ENCODE results near the gene GPSM1. TPM values are rescaled to one million over a fixed set of nuclear protein-coding genes. Genes with fewer than 3 reads are reported as not detected.
"Not testable (repeated sequence)": the region's sequence is repeated elsewhere in the genome, so short reads cannot be mapped to it uniquely, and the experiment has no call there.

Gene GPSM1
- total RNA-seq, 2 donors from 2014 or later = 13.8 to 17.0 TPM

- intact Hi-C loops (cut with DNase I) = loop anchor here in 1 of 2 donors (5.0 kb wide), 1 partner anchor 62 kb away; no protein-coding TSS in a partner anchor
- no peak for DNase-seq (ENCODE audit: low spot score)
Observed at GRCh38 chr9:136399176-136400037, 72.1 kb downstream of the GPSM1 start.

- peak; percentile 96 for DNase-seq (ENCODE audit: low spot score)
- intact Hi-C loops (cut with DNase I) = loop anchor here in 1 of 2 donors (5.0 kb wide), 1 partner anchor 63 kb away; no protein-coding TSS in a partner anchor
Observed at GRCh38 chr9:136400038-136400834, 72.9 kb downstream of the GPSM1 start, which contains the start of gene SNAPC4. Gene SNAPC4, minus strand, starts transcription at chr9:136400170. Its CDS starts 1,742 bp downstream, at chr9:136398428.

DNA sequence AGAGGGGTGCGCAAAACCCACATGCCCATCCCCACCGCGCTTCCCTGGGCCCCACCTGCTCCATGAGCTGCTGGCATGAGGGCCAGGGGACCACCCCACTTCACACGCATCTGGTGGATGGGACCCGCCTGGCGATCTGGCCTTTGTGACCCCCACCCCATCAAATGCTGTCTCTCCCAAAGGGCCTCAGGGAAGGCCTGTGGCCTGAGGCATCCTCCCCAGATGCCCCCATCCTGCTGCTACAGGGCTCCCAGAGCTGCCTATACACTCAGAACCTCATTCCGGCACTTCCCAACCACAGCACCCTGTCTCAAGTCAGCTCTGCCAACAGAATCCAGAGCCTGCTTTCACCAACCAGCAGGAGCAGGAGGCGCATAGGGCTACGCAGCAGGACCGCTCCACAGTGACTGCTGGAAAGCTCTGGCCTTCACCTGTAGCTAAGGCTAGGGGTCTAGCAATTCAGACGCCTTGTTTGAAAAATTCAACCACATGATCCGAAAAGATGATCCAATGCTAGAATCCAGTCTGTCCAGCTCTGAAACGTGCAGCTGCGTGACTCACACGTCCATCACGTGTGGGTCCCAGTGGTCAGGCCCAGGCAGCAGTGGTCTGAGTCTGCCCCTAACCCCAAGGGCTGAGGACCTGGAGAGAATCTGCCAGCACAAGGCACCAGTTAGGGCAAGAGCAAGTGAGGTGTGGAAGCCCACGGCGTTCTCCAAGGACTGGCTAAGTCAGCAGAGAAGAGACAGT lies 74.0 kb downstream of the GPSM1 start:
- no peak for DNase-seq (ENCODE audit: low spot score)
- intact Hi-C loops (cut with DNase I) = loop anchor here in 1 of 2 donors (5.0 kb wide), 1 partner anchor 64 kb away; no protein-coding TSS in a partner anchor

DNA sequence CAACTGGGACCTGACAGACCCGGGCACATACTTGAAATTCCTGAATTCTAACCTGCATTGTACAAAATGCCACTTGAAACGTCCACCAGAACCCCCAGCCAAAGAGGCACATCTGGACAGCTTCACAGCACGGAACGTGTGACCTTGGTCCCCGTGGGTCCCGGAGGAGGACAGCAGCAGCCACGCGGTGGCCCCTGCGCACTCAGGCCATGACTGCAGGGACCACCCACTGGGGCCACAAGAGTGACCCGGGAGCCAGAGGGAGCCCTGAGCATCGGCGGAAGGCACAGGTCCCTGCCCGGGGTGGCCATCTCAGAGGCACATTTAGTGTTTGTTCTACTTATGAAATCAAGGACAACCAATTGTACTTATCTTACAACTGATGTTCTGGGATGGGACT lies 74.7 kb downstream of the GPSM1 start:
- intact Hi-C loops (cut with DNase I) = loop anchor here in 1 of 2 donors (5.0 kb wide), 1 partner anchor 65 kb away; no protein-coding TSS in a partner anchor
- no peak for DNase-seq (ENCODE audit: low spot score)

GRCh38 chr9:136403538-136403914 lies 76.2 kb downstream of the GPSM1 start:
- no peak for DNase-seq (ENCODE audit: low spot score)
- intact Hi-C loops (cut with DNase I) = loop anchor here in 1 of 2 donors (5.0 kb wide), 1 partner anchor 66 kb away; no protein-coding TSS in a partner anchor

GRCh38 chr9:136403915-136404800 lies 76.8 kb downstream of the GPSM1 start:
- DNase-seq (ENCODE audit: low spot score) = no peak
- intact Hi-C loops (cut with DNase I) = loop anchor here in 1 of 2 donors (5.0 kb wide), 1 partner anchor 67 kb away; no protein-coding TSS in a partner anchor

DNA sequence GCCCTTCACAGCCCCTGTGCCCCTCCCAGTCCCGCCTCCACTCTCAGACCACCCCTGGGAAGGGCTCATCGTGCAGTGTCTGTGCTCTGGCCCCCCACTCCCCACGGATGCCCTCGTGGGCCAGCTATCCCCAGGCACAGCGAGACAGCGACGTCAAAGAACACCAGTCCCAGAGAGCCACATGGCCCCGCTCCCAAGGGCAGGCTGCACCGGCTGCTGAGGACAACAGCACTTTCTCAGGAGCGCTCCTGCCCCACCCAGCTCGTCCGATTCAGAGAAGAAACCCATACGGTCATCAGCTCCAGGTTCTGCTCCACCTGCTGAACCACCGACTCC lies 77.4 kb downstream of the GPSM1 start:
- no peak for DNase-seq (ENCODE audit: low spot score)
- intact Hi-C loops (cut with DNase I) = loop anchor here in 1 of 2 donors (5.0 kb wide), 1 partner anchor 67 kb away; no protein-coding TSS in a partner anchor

DNA sequence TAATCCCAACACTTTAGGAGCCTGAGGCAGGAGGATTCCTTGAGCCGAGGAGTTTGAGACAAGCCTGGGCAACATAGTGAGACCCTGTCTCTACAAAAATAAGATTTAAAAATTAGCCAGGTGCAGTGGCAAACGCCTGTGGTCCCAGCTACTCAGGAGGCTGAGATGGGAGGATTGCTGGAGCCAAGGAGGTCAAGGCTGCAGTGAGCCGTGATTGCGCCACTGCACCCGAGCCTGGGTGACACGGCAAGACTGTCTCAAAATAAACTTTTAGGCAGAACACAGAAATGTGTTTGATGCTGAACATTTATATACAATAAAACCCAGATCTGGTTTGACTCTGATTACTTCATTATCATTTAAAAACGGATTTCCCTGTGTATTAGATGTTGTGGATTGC lies 78.1 kb downstream of the GPSM1 start:
- DNase-seq (ENCODE audit: low spot score) = no peak
- intact Hi-C loops (cut with DNase I) = no loop called here

GRCh38 chr9:136405904-136406303 lies 78.6 kb downstream of the GPSM1 start:
- DNase-seq (ENCODE audit: low spot score); intact Hi-C loops (cut with DNase I): not testable (repeated sequence)

DNA sequence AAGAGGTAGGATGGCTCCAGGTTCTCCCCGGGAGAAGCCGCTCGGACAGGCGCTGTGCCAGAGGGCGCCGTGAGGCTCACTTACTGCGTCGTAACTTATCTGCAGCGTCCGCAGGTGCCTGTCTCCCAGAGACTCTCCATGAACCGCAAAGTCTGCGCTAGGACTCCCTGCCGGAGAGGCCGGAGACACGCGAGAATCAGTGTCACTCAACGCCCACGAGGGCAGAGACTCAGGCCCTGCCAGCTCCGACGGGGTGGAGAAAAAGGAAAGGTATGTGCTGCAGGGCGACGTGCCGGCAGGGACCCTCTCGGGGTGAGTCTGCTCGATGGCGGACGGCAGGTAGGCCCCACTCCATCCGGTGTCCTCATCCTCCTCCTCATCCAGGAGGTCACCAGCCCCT lies 79.7 kb downstream of the GPSM1 start:
- intact Hi-C loops (cut with DNase I) = not testable (repeated sequence)

DNA sequence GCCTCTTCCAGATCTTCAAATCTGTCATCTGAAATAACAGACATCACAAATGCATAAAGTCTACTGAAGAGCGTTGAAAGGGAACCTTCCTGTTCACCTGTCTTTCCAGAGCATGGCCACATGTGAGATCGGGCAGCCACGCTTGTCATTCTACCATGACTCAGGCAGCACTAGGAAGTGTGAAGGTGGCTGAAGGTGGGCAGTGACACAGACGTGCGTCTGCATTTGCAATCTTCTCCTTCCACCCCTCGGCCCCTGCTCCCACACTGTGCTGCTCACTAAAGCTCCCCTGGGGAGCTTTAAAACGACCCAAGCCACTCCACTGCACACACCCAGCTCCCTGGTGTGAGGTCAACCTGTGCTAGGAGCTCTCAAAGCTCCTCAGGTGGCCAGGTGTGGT lies 80.6 kb downstream of the GPSM1 start:
- DNase-seq (ENCODE audit: low spot score) = no peak
- intact Hi-C loops (cut with DNase I) = no loop called here

More for the DNA sequence above, 79.7 kb downstream of the GPSM1 start:
- not testable (repeated sequence) for DNase-seq (ENCODE audit: low spot score)

Other genes with a start within 250 kb of the GPSM1 start
- gene NACC2, start 232.2 kb upstream of the GPSM1 start, total RNA-seq = 10 to 100 TPM; 73.5 to 77.7 TPM
- 10 to 100 TPM; 25.0 to 29.1 TPM for gene TMEM250, start 208.7 kb upstream of the GPSM1 start, total RNA-seq
- not detected for gene LHX3, start 122.4 kb upstream of the GPSM1 start, total RNA-seq
- 1 to 10 TPM; 5.8 to 6.6 TPM for gene QSOX2, start 81.7 kb upstream of the GPSM1 start, total RNA-seq
- gene CCDC187, start 23.4 kb upstream of the GPSM1 start, total RNA-seq = not detected
- gene DNLZ, start 36.2 kb downstream of the GPSM1 start, total RNA-seq = 10 to 100 TPM; 19.9 to 23.6 TPM
- gene CARD9, start 46.1 kb downstream of the GPSM1 start, total RNA-seq = 1 to 10 TPM; 3.1 to 3.9 TPM
- 1 to 10 TPM; 4.7 to 4.9 TPM for gene SNAPC4, start 72.6 kb downstream of the GPSM1 start, total RNA-seq
- 10 to 100 TPM; 28.7 to 29.3 TPM for gene ENTR1, start 83.1 kb downstream of the GPSM1 start, total RNA-seq
- gene PMPCA, start 83.1 kb downstream of the GPSM1 start, total RNA-seq = 10 to 100 TPM; 30.8 to 31.2 TPM
- 1 to 10 TPM; 8.7 TPM for gene INPP5E, start 112.3 kb downstream of the GPSM1 start, total RNA-seq
- 10 to 100 TPM; 42.2 to 47.9 TPM for gene SEC16A, start 155.5 kb downstream of the GPSM1 start, total RNA-seq
- gene NOTCH1, start 218.5 kb downstream of the GPSM1 start, total RNA-seq = 10 to 100 TPM; 35.5 to 40.4 TPM